ENCODE data around the gene TRIM24. TPM values are rescaled to one million over a fixed set of nuclear protein-coding genes. Genes with fewer than 3 reads are reported as not detected.

Gene TRIM24
- total and polyA plus RNA-seq, 2 donors from 2014 or later, result 7.6 to 16.8 TPM

DNA sequence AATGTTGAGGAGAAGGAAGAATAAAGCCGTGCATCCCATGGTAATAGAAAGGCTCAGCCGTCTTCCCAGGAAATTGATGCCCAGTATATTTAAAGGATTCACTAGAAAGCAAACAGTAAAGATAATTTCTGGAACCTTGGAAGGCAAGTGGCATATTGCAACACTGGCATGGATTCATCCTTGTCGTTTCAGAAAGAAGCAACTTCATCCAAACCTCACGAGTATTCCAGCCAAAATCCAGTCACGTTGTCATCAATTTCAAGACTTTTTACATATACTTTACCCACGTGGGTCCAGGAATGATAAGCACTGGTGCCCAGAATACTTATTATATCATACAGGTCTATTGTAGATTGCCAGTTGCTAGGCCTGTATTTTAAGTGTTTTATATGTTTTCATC lies 167.3 kb downstream of the TRIM24 start:
- DNase-seq, result no peak
- Histone ChIP-seq H3K9ac (ENCODE audit: low read length in 3 of 3) (no peak overlapping the region), H3K36me3 (ENCODE audit: control insufficient read depth in 2 of 3, insufficient read depth in 3 of 3, low read length in 3 of 3) (no peaks in the 10 kb centered on the region), H3K4me3 (ENCODE audit: low read length in 3 of 3) (no peak overlapping the region), H3K27me3 (ENCODE audit: control insufficient read depth, insufficient read depth, low read length) (no peaks in the 10 kb centered on the region), H3K4me1 (ENCODE audit: control insufficient read depth in 2 of 3, insufficient read depth in 2 of 3, low read depth in 1 of 3, low read length in 3 of 3) (no peaks in the 10 kb centered on the region), H3K9me3 (ENCODE audit: control insufficient read depth in 2 of 3, insufficient read depth in 1 of 3, low read length in 3 of 3) (no peaks in the 10 kb centered on the region), H3K27ac (ENCODE audit: low read depth in 2 of 2, low read length in 2 of 2) (no peak overlapping the region)
- no peak for FAIRE-seq
- TF ChIP-seq, protein P1, sequence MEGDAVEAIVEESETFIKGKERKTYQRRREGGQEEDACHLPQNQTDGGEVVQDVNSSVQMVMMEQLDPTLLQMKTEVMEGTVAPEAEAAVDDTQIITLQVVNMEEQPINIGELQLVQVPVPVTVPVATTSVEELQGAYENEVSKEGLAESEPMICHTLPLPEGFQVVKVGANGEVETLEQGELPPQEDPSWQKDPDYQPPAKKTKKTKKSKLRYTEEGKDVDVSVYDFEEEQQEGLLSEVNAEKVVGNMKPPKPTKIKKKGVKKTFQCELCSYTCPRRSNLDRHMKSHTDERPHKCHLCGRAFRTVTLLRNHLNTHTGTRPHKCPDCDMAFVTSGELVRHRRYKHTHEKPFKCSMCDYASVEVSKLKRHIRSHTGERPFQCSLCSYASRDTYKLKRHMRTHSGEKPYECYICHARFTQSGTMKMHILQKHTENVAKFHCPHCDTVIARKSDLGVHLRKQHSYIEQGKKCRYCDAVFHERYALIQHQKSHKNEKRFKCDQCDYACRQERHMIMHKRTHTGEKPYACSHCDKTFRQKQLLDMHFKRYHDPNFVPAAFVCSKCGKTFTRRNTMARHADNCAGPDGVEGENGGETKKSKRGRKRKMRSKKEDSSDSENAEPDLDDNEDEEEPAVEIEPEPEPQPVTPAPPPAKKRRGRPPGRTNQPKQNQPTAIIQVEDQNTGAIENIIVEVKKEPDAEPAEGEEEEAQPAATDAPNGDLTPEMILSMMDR (IDR thresholded peaks at IDR 0.05; ENCODE audit: borderline replicate concordance, extremely low read depth, insufficient read depth), result no peak
- intact Hi-C loops (cut with DNase I), result no loop called here

DNA sequence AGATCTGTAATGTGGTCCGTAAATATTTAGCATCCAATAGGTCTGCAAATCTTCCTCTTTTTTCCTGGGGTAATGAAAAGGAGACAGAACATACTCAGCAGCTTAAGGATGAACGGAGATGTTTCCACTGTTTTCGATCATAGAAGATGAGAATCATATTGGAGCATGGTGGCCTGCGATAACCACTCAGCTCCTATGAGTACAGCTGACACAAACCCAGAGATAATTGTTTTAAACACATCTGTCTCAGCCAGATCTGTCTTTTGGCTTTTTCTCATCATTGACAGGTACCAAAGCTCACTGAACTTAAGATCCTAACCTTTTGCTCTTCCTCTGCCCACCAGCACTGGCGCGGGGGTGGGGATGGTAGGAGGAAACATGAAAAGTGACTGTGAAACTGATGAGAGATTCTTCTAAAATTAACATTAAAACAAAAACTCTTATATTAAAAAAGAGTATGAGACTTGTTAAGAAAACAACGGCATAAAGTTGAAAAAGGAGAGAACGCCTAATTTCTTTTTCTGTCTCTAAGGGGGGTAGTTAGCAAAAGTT lies 170.1 kb downstream of the TRIM24 start:
- H3K4me3 ChIP-seq (ENCODE audit: low read length in 3 of 3), result no peak overlapping the region
- no peak for DNase-seq
- intact Hi-C loops (cut with DNase I), result no loop called here
- H3K9me3 ChIP-seq (ENCODE audit: control insufficient read depth in 2 of 3, insufficient read depth in 1 of 3, low read length in 3 of 3), result no peaks in the 10 kb centered on the region
- TF ChIP-seq, protein P1 (IDR thresholded peaks at IDR 0.05; ENCODE audit: borderline replicate concordance, extremely low read depth, insufficient read depth), result no peak
- FAIRE-seq, result no peak
- H3K4me1 ChIP-seq (ENCODE audit: control insufficient read depth in 2 of 3, insufficient read depth in 2 of 3, low read depth in 1 of 3, low read length in 3 of 3), result no peaks in the 10 kb centered on the region
- H3K27ac ChIP-seq (ENCODE audit: low read depth in 2 of 2, low read length in 2 of 2), result no peak overlapping the region
- H3K27me3 ChIP-seq (ENCODE audit: control insufficient read depth, insufficient read depth, low read length), result no peaks in the 10 kb centered on the region
- H3K9ac ChIP-seq (ENCODE audit: low read length in 3 of 3), result no peak overlapping the region
- H3K36me3 ChIP-seq (ENCODE audit: control insufficient read depth in 2 of 3, insufficient read depth in 3 of 3, low read length in 3 of 3), result no peaks in the 10 kb centered on the region

DNA sequence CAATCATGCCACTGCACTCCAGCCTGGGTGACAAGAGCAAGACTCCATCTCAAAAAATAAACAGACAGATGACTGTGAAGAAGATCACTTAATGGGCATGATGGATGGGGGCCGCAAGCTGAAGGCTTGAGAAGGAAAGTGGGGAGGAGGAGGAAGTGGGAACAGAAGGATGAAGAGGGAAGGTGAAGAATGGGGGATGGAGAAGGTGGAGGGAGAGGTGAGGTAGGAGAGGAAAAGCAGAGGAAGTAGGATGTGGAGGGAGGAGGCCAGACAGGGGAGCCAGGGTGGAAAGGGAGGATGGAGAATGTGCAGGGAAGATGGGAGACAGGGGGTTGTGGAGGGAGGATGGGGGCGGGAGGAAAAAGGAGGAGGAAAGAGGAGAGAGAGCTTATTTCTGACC lies 172.3 kb downstream of the TRIM24 start:
- Histone ChIP-seq H3K4me1 (ENCODE audit: control insufficient read depth in 2 of 3, insufficient read depth in 2 of 3, low read depth in 1 of 3, low read length in 3 of 3) (no peaks in the 10 kb centered on the region), H3K27ac (ENCODE audit: low read depth in 2 of 2, low read length in 2 of 2) (no peak overlapping the region), H3K4me3 (ENCODE audit: low read length in 3 of 3) (no peak overlapping the region), H3K9ac (ENCODE audit: low read length in 3 of 3) (no peak overlapping the region), H3K9me3 (ENCODE audit: control insufficient read depth in 2 of 3, insufficient read depth in 1 of 3, low read length in 3 of 3) (no peaks in the 10 kb centered on the region), H3K36me3 (ENCODE audit: control insufficient read depth in 2 of 3, insufficient read depth in 3 of 3, low read length in 3 of 3) (no peaks in the 10 kb centered on the region), H3K27me3 (ENCODE audit: control insufficient read depth, insufficient read depth, low read length) (no peaks in the 10 kb centered on the region)
- no peak for DNase-seq
- no peak for FAIRE-seq
- intact Hi-C loops (cut with DNase I), result no loop called here
- TF ChIP-seq, protein P1 (IDR thresholded peaks at IDR 0.05; ENCODE audit: borderline replicate concordance, extremely low read depth, insufficient read depth), result no peak

Measured in kidney (tissue), 14 donors.